D721Med (cell line): ENCODE results near the gene DAND5.
"Not testable (repeated sequence)": the region's sequence is repeated elsewhere in the genome, so short reads cannot be mapped to it uniquely, and the experiment has no call there.

Experiments
- DNase-seq: peaks from one replicate; pipeline ENCODE4 v3.0.0; 2011; ENCODE audit warnings: low spot score; ENCODE audit not compliant: insufficient read length
- FAIRE-seq: peaks from 2 replicates; lab custom pipeline; 2011; peaks lifted over from hg19 to GRCh38; lab: Jason Lieb, UNC
- CTCF ChIP-seq: IDR thresholded peaks from 2 replicates; pipeline ENCODE4 v1.5.1; 2012; ENCODE audit warnings: mild to moderate bottlenecking, control low read depth; ENCODE audit not compliant: insufficient read depth; ENCODE audit errors: missing control alignments

The DAND5 gene

GRCh38 chr19:12953138-12953798 lies 16.1 kb upstream of the DAND5 start:
- TF ChIP-seq CTCF, result no peak
- DNase-seq (no peak), FAIRE-seq (no peak)

GRCh38 chr19:12953799-12954611 lies 15.4 kb upstream of the DAND5 start:
- no peak for TF ChIP-seq CTCF
- FAIRE-seq (no peak), DNase-seq (no peak)

- DNase-seq (no peak), FAIRE-seq (no peak)
- no peak for TF ChIP-seq CTCF
Measured at GRCh38 chr19:12954612-12954962, 14.8 kb upstream of the DAND5 start.

GRCh38 chr19:12955575-12955974 lies 13.8 kb upstream of the DAND5 start:
- not testable (repeated sequence) for DNase-seq, FAIRE-seq

- DNase-seq (no peak), FAIRE-seq (no peak)
- TF ChIP-seq CTCF, result no peak
Measured at GRCh38 chr19:12955996-12956395, 13.4 kb upstream of the DAND5 start.

- FAIRE-seq, result no peak
- no peak for TF ChIP-seq CTCF
- DNase-seq, result peak; percentile 63
Measured at GRCh38 chr19:12956446-12957388, 12.7 kb upstream of the DAND5 start, which contains the start of gene GADD45GIP1. Gene GADD45GIP1, minus strand, starts transcription at chr19:12957223. Its CDS starts 11 bp downstream, at chr19:12957212.

- not testable (repeated sequence) for DNase-seq
Measured at GRCh38 chr19:12957389-12957952, 11.9 kb upstream of the DAND5 start.

More at GRCh38 chr19:12957389-12957952, 11.9 kb upstream of the DAND5 start:
- FAIRE-seq, result not testable (repeated sequence)
